Measurements from ENCODE around the gene TP53RK. TPM values are rescaled to one million over a fixed set of nuclear protein-coding genes. Genes with fewer than 3 reads are reported as not detected.
A peak's percentile ranks its signal among the peaks of the same experiment; 100 is the strongest.

The TP53RK gene
- total and polyA plus RNA-seq, 2 of the 13 experiments (the other 11 are each of a cell fraction or from before 2014, with no cell fraction given): 12.9 to 25.5 TPM

DNA sequence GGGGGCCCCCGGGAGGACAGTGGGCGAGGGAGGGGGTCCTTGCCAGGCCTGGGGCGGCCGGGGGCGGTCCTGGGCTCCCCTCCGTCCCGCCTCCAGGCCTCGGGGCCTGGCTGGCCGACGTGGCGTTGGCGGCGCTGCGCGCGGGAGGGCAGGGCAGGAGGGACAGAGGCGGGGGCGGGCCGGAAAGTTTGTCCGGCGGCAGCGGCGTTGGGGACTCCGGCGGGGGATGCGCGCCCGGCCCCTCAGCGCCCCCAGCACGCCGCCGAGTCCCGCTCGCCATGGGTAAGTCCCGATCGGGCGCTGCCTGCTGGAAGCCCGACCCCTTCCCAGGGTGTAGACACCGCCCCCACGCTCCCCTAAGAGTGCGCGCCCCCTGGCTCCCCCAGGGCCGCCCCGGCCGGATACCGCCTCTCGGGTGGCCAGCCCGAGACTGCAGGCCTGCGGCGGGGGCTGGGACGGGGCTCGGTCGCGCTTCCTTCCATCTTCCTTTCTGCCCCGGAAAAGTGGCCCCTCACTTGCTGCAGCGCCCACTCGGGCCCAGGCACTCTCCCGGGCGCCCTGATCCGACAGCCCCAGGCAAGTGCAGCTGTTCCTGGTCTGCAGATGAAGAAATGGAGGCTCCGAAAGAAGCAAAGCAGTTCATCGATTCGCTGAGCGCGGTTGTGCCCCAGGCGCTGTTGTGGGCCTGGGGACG is 20.4 kb upstream of the TP53RK start, which contains the start of gene SLC2A10 (continued):
- TF ChIP-seq, protein P1, sequence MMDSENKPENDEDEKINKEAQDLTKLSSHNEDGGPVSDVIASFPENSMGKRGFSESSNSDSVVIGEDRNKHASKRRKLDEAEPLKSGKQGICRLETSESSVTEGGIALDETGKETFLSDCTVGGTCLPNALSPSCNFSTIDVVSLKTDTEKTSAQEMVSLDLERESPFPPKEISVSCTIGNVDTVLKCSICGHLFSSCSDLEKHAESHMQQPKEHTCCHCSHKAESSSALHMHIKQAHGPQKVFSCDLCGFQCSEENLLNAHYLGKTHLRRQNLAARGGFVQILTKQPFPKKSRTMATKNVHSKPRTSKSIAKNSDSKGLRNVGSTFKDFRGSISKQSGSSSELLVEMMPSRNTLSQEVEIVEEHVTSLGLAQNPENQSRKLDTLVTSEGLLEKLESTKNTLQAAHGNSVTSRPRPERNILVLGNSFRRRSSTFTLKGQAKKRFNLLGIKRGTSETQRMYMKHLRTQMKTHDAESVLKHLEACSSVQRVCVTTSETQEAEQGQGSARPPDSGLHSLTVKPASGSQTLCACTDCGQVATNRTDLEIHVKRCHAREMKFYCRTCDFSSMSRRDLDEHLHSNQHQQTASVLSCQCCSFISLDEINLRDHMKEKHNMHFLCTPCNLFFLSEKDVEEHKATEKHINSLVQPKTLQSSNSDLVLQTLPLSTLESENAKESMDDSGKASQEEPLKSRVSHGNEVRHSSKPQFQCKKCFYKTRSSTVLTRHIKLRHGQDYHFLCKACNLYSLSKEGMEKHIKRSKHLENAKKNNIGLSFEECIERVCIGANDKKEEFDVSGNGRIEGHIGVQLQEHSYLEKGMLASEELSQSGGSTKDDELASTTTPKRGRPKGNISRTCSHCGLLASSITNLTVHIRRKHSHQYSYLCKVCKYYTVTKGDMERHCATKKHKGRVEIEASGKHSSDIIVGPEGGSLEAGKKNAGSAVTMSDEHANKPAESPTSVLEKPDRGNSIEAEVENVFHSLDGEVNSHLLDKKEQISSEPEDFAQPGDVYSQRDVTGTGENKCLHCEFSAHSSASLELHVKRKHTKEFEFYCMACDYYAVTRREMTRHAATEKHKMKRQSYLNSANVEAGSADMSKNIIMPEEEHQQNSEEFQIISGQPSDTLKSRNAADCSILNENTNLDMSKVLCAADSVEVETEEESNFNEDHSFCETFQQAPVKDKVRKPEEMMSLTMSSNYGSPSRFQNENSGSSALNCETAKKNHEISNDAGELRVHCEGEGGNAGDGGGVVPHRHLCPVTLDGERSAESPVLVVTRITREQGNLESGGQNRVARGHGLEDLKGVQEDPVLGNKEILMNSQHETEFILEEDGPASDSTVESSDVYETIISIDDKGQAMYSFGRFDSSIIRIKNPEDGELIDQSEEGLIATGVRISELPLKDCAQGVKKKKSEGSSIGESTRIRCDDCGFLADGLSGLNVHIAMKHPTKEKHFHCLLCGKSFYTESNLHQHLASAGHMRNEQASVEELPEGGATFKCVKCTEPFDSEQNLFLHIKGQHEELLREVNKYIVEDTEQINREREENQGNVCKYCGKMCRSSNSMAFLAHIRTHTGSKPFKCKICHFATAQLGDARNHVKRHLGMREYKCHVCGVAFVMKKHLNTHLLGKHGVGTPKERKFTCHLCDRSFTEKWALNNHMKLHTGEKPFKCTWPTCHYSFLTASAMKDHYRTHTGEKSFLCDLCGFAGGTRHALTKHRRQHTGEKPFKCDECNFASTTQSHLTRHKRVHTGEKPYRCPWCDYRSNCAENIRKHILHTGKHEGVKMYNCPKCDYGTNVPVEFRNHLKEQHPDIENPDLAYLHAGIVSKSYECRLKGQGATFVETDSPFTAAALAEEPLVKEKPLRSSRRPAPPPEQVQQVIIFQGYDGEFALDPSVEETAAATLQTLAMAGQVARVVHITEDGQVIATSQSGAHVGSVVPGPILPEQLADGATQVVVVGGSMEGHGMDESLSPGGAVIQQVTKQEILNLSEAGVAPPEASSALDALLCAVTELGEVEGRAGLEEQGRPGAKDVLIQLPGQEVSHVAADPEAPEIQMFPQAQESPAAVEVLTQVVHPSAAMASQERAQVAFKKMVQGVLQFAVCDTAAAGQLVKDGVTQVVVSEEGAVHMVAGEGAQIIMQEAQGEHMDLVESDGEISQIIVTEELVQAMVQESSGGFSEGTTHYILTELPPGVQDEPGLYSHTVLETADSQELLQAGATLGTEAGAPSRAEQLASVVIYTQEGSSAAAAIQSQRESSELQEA (CRISPR knock-in tag; IDR thresholded peaks at IDR 0.05; ENCODE audit: not compliant biosample characterization): peak; percentile 92
- peak; percentile 39; the same call in 1 of the 2 replicates for TF ChIP-seq ZNF143 (CRISPR knock-in tag; IDR thresholded peaks at IDR 0.05)
- TF ChIP-seq NR0B2 (CRISPR knock-in tag; IDR thresholded peaks at IDR 0.05): peak; percentile 71; the same call in 1 of the 2 replicates
- TF ChIP-seq, protein P2, sequence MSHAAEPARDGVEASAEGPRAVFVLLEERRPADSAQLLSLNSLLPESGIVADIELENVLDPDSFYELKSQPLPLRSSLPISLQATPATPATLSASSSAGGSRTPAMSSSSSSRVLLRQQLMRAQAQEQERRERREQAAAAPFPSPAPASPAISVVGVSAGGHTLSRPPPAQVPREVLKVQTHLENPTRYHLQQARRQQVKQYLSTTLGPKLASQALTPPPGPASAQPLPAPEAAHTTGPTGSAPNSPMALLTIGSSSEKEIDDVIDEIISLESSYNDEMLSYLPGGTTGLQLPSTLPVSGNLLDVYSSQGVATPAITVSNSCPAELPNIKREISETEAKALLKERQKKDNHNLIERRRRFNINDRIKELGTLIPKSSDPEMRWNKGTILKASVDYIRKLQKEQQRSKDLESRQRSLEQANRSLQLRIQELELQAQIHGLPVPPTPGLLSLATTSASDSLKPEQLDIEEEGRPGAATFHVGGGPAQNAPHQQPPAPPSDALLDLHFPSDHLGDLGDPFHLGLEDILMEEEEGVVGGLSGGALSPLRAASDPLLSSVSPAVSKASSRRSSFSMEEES (CRISPR knock-in tag; IDR thresholded peaks at IDR 0.05): no peak; the same call in 1 of the 2 replicates
- TF ChIP-seq MBNL3 (CRISPR knock-in tag; conservative IDR thresholded peaks at IDR 0.05): no peak
- TF ChIP-seq ZNF547 (CRISPR knock-in tag; IDR thresholded peaks at IDR 0.05): peak; percentile 88
- TF ChIP-seq ZBTB25 (CRISPR knock-in tag; IDR thresholded peaks at IDR 0.05): no peak
- peak; percentile 98; the same call in 1 of the 2 replicates for TF ChIP-seq ZNF333 (CRISPR knock-in tag; IDR thresholded peaks at IDR 0.05; ENCODE audit: borderline replicate concordance)
- peak; percentile 93; the same call in 1 of the 2 replicates for TF ChIP-seq ZNF253 (CRISPR knock-in tag; IDR thresholded peaks at IDR 0.05; ENCODE audit: borderline replicate concordance)
- no peak for TF ChIP-seq U2AF1 (optimal IDR thresholded peaks at IDR 0.05; ENCODE audit: low read depth, low read length)
- TF ChIP-seq ZNF576 (CRISPR knock-in tag; IDR thresholded peaks at IDR 0.05): no peak
- TF ChIP-seq ZNF772 (CRISPR knock-in tag; IDR thresholded peaks at IDR 0.05): peak; percentile 39; the same call in 1 of the 2 replicates
- TF ChIP-seq GATAD1 (CRISPR knock-in tag; IDR thresholded peaks at IDR 0.05): no peak; the same call in 1 of the 2 replicates
- TF ChIP-seq SMYD3 (CRISPR knock-in tag; IDR thresholded peaks at IDR 0.05): no peak
- peak; percentile 77 for TF ChIP-seq KAT8 (CRISPR knock-in tag; IDR thresholded peaks at IDR 0.05)

All from HepG2 (cell line).